Stimulated activated CD4-positive, alpha-beta T cell treated with anti-CD3 and anti-CD28 coated beads, Interleukin-15, amount 100 ng/mL, for 1 hour (primary cell): Measurements from ENCODE around the gene SYK.

Source experiments
- DNase-seq, 2 donors: peaks; one replicate each; pipeline ENCODE4 v3.0.0-alpha.2; 2020; ENCODE audit warnings: low read depth in 1 of 2, low spot score in 1 of 2

Gene SYK

DNA sequence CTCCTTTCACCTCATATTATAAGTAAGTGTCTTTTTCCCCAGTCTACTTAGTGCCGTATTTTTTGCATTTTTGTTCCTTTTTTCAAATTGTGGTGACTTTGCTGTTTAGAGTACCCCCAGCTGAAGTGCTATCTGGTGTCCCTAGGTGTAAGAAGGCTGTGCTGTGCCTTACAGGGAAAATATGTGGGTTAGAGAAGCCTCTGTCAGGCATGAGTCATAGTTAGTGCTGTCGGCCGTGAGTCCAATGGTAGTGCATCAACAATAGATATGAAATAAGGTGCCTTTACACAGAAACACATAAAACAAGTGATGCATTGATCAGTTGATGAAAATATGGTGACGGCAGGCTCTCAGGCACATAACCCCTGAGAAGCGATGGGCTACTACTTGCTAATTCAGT lies 20.1 kb downstream of the SYK start:
- no peak for DNase-seq

DNA sequence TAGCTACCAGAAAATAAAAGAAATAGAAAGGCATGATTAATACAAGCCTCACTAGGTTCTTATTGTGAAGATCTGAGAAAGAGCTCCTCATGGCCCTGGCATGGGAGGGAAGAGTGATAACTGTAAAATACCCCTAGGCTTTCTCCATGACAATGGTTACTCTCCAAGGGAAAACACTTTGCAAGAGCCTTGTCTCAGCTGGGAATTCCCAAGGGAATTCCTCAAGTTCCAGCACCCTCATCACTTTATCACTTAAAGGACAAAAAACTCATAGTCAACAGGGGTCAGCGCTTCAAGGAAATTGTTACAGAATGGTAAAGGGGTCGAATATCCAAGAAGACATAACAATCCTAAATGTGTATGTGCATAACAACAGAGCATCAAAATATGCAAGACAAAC lies 21.2 kb downstream of the SYK start:
- no peak for DNase-seq

DNA sequence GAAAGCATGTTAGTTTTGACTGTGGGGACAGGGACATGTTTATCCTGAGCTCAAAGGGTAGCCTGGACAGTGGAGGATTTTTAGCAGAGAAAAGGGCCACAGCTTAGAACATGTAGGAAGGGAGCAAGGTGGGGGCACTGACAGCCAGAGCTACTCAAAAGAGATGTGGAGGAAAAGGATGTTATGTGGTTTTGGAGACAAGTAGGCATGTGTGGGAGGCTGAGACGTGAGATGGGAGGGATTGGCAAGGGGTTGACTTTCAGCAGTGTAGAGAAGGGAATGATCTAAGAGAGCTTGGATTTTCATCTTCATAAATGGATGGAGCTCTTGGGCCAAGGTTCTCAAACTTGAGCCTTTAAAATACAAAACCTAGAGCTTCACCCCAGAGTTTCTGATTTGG lies 24.0 kb downstream of the SYK start:
- DNase-seq, result no peak

DNA sequence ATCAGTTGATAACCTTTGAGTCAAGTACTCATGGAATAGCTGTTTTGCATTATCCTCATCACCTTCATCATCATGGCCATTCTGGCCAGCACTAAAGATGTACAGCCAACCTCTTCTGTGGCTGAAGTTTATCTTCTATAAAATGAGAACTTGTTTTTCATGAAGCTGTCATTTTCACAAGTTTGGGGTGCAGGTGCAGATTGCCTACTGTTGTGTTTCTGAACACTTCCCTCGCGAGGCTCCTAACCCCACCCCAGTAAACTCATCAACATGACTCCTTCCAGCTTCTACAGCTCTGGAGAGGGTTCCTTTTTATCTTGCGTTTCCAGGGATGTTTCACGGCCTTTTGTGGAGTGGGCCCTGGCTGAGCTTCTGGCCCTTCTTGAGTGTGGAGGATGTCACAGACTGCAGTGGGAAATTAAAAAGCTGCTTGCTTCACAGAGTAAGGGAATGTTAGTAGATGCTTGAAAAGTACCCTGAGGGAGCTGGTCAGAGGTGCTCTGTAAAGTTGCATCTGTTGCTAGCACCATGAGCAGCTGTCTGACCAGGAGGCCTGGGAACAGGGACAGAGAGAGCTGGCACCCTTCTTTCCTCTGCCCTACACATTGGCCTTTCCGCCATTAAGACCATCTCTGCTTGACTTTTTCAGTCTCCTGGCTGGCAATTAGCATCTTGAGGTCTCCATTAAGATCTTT lies 24.9 kb downstream of the SYK start:
- no peak for DNase-seq

DNA sequence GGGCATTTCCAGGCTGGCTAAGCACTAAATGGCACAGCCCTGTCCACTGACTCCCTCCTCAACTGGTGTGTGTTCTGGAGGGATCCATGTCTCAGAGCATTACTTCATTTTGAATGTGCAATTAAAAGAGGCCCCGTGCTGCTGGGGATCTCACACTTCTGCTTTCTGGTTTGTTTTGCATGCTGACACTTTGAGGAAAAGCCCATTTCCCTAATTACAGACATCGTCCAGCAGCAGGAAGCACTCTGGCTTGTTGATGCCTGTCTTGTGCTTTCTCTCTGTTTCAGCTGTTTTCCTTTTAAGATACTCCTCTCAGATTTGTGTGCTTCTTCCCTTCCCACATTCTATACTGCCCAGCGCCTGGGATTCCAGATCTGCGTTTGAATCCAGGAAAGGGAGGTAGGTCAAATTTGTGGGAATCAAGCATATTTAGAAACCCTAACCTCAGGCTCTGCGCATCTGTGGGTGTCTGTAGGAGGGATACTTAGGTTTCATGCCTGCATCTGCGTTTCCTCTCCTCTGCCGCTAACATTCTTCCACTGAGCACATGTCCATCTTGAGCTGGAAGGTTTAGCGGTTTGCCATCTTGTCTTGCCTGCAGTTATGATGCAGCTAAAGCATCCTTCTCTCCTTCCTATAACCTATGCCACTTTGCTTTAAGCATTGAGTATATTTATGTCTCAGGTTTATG lies 25.7 kb downstream of the SYK start:
- DNase-seq, result no peak

DNA sequence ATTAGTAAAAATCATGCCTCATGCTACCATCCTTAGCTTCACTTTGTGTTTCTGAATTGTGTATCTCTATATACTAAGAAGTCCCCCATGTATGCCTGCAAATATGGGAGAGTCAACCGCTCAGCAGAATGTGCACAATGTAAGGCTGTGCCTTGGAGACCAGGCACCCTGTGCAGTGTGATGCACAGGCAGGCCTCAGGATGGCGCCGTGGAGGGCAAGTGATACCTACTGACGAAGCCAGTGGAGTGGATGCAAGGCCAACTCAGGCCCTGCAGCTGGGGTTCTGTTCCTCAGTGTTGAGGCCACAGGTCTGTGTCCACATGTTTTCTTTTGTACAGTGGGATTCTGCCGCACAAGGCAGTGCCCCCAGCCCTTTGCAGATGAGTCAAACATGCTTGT lies 28.4 kb downstream of the SYK start:
- DNase-seq, result no peak

DNA sequence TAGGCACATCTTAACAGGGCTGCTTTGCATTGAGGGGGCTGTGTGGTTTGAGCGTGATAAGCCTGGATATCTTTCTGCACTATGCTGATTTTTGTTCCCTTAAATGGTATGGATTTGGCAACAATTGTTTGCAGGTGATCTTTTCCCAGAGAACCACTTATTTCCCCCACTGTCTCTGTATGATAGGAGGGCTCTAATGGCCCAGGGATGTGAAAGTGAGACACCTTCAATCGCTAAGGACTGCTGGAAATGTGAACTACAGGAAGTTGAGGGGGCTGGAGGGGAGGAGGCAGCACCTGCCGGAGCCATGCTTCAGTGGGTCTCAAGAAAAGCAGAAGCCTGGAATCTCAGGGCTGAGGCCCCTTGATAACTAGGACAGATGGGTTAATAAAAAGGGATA lies 29.4 kb downstream of the SYK start:
- DNase-seq, result no peak

DNA sequence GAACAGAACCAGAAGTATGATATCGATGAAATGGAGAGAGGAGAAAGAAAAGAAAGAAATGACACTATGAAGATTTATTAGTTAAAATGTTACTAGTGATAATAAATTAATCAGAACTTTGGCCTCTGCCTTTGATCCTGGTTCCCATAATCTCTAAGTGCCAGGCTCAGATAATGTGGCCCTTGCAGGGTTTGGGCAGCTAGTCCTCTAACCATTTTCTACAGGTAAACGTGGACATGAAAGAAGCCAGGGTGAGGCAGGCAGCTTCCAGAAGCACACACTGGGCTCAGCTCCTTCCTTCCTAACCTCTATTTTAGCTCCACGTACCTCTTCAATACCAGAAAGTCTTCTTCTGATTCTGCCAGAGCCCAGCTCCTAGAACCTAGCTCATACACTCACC lies 30.6 kb downstream of the SYK start:
- DNase-seq, result no peak

DNA sequence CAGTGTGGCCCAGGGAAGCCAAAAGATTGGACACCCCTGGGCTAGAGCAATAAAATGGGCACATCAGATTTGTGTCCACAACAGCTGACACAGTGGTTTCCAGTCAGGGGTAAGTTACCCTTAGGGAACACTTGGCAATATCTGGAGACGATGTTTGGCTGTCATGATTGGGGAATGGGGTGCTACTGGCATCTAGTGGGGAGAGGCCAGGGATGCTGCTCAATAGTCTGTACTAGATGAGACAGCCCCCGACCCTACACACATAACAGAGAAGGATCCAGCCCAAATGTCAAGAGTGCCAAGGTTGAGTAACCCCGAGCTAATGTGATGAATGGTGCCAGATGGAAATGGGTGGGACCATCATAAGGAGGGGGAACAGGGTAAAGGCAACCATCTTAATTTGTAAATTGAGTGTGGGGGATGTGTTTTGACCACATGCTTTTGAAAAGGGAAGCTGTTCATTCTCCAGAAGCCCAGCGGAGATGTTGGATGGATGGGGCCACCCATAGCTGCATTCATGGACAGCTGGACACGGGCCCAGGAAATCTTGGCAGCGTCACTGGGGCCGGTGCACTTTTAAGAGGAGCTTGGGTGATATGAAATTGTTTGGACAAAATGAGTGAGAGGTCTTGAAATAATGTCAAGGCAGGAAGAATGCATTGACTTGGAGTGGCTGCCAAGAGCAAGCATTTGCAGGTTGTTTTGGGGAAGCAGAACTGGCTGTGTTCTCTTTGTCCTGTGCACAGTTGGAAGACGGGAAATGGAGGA lies 33.4 kb downstream of the SYK start:
- no peak for DNase-seq

DNA sequence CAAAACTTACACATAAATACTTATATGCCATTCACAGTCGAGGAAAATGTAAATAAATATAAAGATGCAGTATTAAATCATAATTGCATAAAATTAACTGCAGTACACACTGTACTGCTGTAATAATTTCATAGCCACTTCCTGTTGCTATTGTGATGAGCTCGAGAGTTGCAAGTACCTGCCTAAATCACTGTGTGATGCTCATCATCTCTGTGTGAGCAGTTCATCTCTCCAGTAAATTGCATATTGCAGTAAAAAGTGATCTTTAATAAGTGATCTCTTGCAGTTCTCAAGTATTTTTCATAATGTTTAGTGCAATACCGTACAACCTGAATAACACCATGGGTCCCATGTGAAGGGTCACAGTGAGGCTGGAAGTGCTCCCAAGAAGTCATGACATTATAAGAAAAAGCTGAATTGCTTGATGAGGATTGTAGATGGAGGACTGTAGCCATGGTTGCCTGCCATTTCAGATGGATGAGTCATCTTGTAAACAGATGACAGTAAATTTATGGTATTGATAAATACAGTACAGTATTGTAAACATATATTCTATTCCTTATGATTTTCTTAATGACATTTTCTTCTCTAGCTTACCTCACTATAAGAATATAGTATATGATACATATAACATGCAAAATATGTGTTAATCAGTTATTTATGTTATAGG lies 34.9 kb downstream of the SYK start:
- DNase-seq, result no peak

DNA sequence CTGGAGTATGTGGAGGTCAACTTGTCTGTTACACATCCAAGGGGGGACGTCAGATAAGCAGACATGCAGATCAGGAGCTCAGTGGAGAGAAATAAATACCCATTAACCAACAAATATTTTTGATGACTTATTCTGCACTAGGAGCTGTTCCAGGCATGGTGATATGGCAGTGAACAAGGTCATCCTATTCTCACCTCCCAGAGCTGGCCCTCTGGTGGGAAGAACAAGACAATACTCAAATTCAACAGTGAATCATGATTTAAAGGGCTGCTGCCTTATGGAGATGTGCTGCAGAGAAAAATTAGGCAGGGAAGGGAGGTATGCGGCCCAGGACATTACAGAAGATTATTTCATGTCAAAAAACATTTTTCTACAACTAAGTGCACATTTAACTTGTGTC lies 36.5 kb downstream of the SYK start:
- DNase-seq, result no peak

DNA sequence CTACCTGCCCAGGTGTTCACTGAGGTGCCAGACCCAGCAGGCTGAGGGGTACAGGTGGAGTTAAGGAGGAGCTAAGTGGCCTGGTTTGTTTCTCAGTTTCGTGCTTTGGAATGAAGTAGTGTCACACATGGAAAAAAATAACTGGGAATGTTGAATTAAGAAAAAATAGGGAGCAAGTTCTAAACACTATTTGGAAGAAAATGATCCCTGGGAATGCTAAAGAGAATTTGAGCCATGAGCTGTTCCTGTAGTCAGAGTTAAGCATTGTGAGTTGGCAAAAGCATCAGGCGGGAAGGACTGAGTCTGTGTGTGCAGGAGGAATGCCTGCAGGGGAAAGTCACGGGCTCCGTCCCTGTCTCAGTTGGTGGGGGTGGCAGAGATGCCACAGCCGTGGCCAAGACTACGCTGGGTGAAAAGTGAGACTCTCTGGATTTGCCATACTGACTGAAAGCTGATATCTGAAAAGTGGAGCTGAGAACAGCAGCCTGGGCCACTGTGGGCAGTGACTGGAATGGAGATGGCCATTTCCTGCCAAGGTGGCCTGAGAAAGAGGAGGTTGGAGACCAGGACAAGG lies 37.0 kb downstream of the SYK start:
- no peak for DNase-seq

DNA sequence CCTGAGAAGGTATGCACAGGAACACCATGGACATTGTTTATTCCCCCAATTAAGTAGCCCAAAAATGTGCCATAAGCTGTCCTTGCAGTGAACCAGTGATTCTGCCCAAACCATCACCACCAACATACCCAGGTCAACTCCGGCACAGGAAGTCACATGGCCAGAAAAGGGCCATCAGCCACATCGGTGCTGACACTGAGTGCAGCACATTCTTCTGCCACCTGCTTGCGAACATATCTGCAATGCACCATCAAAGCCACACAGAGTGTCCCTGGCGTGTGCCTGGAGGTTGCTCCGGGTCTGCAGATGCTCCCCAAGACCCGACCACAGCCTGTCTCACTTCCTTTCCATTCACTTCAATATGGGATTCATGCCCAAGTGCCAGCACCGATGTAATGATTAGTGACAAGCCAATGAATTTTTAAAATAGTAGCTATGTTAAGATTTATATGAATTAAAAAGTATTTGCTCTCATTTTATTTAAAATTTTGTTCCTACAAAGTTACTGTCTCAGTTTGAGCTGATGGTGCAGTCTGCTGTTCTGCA lies 37.6 kb downstream of the SYK start:
- no peak for DNase-seq

DNA sequence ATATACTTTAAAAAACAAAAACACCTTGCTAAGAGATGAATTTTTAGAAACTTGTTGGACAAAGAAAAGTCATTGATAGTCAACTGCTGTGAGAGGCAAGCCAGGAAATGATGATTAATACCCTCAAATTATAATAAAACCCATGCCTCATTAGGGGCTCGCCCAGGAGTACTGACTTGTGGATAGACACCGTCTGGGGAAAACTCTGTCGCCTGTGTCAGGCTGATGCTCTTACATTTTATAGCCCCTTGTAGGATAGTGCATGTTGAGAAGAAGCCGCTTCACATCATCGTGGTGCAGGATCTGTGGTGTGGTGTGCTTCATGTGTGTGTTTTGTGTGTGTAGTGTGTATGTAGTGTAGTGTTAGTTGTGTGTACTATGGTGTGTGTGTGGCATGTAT lies 39.1 kb downstream of the SYK start:
- DNase-seq, result no peak

DNA sequence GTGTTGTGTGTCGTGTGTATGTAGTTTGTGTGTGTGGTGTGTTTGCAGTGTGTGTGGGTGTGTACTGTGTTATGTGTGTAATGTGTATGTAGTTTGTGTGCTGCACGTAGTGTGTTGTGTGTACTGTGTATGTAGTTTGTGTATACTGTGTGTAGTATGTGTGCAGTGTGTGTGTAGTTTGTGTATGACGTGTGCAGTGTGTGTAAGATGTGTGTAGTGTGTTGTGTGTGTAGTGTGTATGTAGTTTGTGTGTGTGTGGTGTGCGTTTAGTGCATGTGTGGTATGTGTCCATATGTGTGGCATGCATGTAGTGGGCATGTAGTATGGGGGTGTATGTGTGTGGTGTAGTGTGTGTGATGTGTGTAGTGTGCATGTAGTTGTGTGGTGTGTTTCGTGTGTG lies 39.6 kb downstream of the SYK start:
- DNase-seq, result no peak

DNA sequence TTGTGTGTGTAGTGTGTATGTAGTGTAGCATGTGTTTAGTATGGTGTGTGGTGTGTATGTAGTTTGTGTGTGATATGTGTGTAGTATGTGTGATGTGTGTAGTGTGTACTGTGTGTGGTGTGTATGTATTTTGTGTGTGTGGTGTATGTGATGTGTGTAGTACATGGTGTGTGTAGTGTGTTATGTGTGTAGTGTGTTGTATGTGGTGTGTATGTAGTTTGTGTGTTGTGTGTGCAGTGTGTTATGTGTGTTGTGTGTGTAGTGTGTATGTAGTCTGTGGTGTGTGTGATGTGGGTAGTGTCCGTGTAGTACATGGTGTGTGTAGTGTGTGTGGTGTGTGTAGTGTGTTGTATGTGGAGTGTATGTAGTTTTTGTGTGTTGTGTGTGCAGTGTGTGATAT lies 40.0 kb downstream of the SYK start:
- DNase-seq, result no peak

DNA sequence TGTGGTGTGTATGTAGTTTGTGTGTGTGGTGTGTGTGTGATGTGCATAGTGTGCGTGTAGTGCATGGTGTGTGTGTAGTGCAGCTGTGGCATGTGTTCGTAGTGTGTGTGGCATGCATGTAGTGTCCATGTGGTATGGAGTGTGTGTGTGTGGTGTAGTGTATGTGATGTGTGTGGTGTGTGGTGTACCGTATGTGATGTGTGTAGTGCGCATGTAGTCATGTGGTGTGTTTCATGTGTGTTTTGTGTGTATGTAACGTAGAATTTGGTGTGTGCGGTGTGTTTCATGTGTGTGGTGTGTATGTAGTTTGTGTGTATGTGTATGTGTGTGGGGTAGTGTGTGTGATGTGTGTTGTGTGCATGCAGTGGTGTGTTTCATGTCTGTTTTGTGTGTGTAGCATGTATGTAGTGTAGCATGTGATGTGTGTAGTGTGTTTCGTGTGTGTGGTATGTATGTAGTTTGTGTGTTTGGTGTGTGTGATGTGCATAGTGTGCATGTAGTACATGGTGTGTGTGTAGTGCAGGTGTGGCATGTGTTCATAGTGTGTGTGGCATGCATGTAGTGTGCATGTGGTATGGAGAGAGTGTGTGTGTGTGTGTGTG lies 40.7 kb downstream of the SYK start:
- no peak for DNase-seq

DNA sequence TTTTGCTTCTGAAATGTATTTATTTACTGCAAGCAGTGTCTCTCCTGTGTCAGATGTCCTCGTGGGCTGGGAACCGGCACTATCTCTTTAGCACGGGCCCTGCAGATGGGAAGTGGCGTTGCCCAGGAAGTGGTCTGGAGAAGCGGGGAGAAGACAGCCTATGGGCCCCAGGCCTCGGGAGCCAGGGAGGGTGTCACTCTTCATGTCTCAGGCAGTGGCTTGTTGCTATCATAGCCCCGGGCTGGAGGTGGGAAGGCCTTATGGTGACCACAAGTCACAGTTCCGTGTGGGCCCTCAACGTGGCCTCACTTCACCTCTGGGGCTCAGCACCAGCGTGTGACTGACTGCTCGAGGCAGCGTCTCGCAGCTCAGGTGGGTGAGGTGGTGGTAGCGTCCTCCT lies 41.4 kb downstream of the SYK start:
- no peak for DNase-seq

DNA sequence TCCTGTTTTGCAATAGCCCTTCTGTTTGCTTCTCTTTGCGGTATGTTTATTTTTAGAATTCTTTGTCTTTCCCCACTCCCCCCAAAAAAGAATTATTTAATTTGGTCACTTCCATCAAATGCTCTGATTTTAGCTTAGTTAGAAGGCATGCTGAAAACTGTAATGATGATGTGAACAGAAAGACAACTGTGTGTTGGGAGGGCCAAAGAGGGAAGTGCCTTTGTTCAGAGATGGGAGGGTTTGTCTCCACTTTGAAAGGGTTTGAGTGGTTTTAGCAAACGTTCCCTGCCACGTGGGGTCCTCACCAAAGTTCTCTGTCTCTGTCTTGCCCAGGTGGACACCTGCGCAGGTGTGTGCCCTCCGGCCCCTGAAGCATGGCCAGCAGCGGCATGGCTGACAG lies 41.9 kb downstream of the SYK start:
- no peak for DNase-seq

DNA sequence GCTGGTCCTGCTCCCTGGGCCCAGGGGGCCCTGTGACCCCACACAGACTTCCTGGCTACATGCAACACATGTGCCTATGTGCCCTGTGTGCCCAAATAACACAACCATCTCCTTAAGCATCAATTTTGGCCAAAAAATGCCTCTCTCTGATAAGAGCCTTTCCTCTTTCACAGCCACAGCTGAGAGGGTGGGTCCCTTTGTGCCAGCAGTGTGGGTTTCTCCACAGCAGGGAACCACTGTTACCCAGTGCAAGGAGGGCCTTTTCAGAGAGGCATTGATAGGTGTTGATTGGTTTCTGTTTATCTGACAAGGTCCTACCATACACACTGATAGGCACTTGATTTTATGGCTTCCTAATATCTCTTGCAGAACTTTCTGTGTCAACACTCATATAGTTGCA lies 42.7 kb downstream of the SYK start:
- DNase-seq, result no peak
